Measurements from ENCODE around the gene PHLPP1.

PHLPP1 gene

GRCh38 chr18:62856294-62856693 lies 141.0 kb downstream of the PHLPP1 start:
- in situ Hi-C loops (cut with MboI; ENCODE audit: low pct_unique_long_range_greater_than_20kb, low sequenced_read_pairs, unreplicated experiment) = no loop called here
- TF ChIP-seq, protein P1, sequence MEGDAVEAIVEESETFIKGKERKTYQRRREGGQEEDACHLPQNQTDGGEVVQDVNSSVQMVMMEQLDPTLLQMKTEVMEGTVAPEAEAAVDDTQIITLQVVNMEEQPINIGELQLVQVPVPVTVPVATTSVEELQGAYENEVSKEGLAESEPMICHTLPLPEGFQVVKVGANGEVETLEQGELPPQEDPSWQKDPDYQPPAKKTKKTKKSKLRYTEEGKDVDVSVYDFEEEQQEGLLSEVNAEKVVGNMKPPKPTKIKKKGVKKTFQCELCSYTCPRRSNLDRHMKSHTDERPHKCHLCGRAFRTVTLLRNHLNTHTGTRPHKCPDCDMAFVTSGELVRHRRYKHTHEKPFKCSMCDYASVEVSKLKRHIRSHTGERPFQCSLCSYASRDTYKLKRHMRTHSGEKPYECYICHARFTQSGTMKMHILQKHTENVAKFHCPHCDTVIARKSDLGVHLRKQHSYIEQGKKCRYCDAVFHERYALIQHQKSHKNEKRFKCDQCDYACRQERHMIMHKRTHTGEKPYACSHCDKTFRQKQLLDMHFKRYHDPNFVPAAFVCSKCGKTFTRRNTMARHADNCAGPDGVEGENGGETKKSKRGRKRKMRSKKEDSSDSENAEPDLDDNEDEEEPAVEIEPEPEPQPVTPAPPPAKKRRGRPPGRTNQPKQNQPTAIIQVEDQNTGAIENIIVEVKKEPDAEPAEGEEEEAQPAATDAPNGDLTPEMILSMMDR (IDR thresholded peaks at IDR 0.05; ENCODE audit: extremely low read depth, insufficient read depth, missing control alignments) = no peak
- no peak for DNase-seq (ENCODE audit: low spot score)

DNA sequence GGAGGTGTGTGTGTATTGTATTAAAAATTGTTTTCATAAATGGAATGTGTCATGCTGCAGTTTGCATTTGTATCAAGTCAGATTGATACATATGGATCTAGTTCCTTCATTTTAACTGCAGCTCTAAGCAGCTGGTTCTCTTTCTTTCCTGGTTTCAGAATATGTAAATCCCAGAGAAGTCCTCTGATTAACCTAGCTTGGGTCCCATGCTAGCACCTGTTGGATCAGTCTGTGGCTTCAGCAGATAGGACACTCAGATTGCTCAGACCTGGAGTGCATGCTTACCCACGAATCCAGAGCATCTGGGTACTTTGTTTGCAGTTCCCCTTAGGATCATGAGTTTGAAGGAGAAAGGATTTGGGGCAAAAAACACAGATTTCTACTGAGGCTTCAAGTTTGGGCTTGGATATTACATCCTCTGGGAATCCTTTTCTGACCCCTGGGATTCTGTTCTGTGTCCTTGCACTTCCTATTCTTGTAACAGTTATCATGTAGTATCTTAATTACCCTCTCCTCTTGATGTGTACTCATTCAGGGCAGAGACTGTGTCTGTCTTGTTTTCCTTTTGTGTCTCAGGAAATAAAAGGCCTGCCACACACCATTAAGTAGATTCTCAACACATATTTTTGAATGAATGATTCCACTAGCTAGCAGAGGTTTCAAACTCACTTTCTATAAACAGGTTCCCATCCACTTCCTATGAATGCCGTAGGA lies 142.1 kb downstream of the PHLPP1 start:
- in situ Hi-C loops (cut with MboI; ENCODE audit: low pct_unique_long_range_greater_than_20kb, low sequenced_read_pairs, unreplicated experiment) = no loop called here
- TF ChIP-seq, protein P1 (IDR thresholded peaks at IDR 0.05; ENCODE audit: extremely low read depth, insufficient read depth, missing control alignments) = no peak

DNA sequence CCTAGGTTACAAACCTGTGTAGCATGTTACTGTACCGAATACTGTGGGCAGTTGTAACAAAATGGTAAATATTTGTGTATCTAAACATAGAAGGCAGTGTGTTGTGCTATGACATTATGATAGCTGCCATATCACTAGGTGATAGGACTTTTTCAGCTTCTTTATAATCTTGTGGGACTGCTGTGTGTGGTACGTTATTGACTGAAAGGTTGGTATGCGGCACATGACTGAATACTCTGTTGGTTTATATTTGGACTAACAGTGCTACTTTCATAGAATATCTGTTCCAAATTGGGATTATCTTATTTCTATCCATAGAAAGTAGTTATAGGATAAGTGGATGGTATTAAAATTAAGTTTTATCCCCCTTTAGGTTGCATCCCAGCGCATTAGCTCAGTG lies 144.7 kb downstream of the PHLPP1 start:
- DNase-seq (ENCODE audit: low spot score) = no peak
- TF ChIP-seq, protein P1 (IDR thresholded peaks at IDR 0.05; ENCODE audit: extremely low read depth, insufficient read depth, missing control alignments) = no peak
- in situ Hi-C loops (cut with MboI; ENCODE audit: low pct_unique_long_range_greater_than_20kb, low sequenced_read_pairs, unreplicated experiment) = no loop called here

More for the DNA sequence above, 142.1 kb downstream of the PHLPP1 start:
- no peak for DNase-seq (ENCODE audit: low spot score)

DNA sequence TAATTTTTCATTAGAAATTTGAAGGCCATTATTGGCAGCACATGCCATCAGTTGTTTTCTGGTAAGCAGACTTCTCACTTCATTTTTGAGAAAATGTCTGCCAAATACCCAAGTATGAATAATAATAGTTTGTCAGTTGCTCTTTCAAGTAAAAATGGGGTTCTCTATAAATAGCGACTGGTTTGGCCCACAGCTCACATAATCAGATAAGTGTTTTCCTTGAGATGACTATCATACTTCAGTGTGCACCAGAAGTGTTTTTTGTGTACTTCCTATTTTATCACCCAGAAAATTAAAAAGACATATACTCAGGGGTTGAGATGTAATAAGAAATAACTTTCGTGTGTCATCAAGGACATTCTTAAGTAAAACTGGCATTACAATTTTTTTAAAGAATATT lies 147.1 kb downstream of the PHLPP1 start:
- no peak for DNase-seq (ENCODE audit: low spot score)
- TF ChIP-seq, protein P1 (IDR thresholded peaks at IDR 0.05; ENCODE audit: extremely low read depth, insufficient read depth, missing control alignments) = no peak
- in situ Hi-C loops (cut with MboI; ENCODE audit: low pct_unique_long_range_greater_than_20kb, low sequenced_read_pairs, unreplicated experiment) = no loop called here

GRCh38 chr18:62863579-62864001 lies 148.2 kb downstream of the PHLPP1 start:
- DNase-seq (ENCODE audit: low spot score) = no peak
- in situ Hi-C loops (cut with MboI; ENCODE audit: low pct_unique_long_range_greater_than_20kb, low sequenced_read_pairs, unreplicated experiment) = no loop called here
- TF ChIP-seq, protein P1 (IDR thresholded peaks at IDR 0.05; ENCODE audit: extremely low read depth, insufficient read depth, missing control alignments) = no peak

DNA sequence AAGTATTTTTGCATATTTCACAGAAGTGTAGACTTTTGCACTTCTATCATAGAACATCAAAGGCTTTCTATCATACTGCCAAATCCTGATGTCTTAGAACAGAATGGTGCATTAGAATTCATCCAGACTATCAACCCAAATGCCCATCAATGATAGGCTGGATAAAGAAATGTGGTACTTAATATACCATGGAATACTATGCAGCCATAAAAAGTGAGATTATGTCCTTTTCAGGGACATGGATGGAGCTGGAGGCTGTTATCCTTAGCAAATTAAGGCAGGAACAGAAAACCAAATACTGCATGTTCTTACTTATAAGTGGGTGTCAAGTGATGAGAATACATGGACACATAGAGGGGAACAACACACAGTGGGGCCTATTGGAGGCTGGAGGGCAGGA lies 150.2 kb downstream of the PHLPP1 start:
- in situ Hi-C loops (cut with MboI; ENCODE audit: low pct_unique_long_range_greater_than_20kb, low sequenced_read_pairs, unreplicated experiment) = no loop called here
- no peak for DNase-seq (ENCODE audit: low spot score)
- TF ChIP-seq, protein P1 (IDR thresholded peaks at IDR 0.05; ENCODE audit: extremely low read depth, insufficient read depth, missing control alignments) = no peak
